OCI-LY1 (cell line): ENCODE results near the gene SLC35G2.
"Not testable (repeated sequence)": the region's sequence is repeated elsewhere in the genome, so short reads cannot be mapped to it uniquely, and the experiment has no call there.

ENCODE experiments used
- EZH2 ChIP-seq: fragments of 200-600 bp; sonication (generic), shearing (Covaris generic); IDR thresholded peaks from 2 replicates; pipeline ENCODE4 v1.8.0; 2017; ENCODE audit warnings: borderline replicate concordance, mixed run types, mild to moderate bottlenecking, antibody characterized with exemption, low read length, moderate library complexity, mixed read lengths
- TF ChIP-seq, protein P1 (sequence below): fragments of 200-600 bp; sonication (generic), shearing (Covaris generic); IDR thresholded peaks from 2 replicates; pipeline ENCODE4 v1.5.1; 2017; ENCODE audit warnings: mild to moderate bottlenecking, antibody characterized with exemption, low read length, moderate library complexity, mixed read lengths

- TF ChIP-seq, protein P1, sequence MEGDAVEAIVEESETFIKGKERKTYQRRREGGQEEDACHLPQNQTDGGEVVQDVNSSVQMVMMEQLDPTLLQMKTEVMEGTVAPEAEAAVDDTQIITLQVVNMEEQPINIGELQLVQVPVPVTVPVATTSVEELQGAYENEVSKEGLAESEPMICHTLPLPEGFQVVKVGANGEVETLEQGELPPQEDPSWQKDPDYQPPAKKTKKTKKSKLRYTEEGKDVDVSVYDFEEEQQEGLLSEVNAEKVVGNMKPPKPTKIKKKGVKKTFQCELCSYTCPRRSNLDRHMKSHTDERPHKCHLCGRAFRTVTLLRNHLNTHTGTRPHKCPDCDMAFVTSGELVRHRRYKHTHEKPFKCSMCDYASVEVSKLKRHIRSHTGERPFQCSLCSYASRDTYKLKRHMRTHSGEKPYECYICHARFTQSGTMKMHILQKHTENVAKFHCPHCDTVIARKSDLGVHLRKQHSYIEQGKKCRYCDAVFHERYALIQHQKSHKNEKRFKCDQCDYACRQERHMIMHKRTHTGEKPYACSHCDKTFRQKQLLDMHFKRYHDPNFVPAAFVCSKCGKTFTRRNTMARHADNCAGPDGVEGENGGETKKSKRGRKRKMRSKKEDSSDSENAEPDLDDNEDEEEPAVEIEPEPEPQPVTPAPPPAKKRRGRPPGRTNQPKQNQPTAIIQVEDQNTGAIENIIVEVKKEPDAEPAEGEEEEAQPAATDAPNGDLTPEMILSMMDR, result not testable (repeated sequence)
- TF ChIP-seq EZH2, result not testable (repeated sequence)
Observed at GRCh38 chr3:136900694-136901093, 81.8 kb downstream of the SLC35G2 start.
